Measurements from ENCODE around the gene DHRS11. TPM values are rescaled to one million over a fixed set of nuclear protein-coding genes. Genes with fewer than 3 reads are reported as not detected.

The DHRS11 gene
- total RNA-seq, 4 donors from 2014 or later = 9.0 to 11.1 (median 10.2) TPM

DNA sequence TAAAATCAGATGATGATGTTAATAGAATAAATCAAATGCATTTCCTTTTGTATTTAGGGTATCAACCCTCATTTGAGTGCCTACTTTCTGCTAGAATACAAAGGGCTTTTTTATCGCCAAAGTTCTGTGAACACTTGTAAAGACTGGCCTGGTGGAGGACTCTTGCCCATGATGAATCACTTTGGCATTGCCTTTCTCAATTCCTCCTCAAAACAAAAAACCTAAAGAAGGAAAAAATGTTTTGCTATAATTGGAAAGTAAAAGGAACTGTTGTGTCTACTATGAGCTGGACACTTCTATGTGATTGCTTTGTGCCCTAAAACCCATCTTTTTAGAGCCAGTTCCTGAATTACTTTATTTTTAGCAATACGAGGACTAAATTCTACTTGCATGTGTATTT is 13.0 kb upstream of the DHRS11 start:
- Histone ChIP-seq H3K27me3 (no peaks in the 10 kb centered on the region), H3K4me3 (no peak overlapping the region), H3K27ac (no peak overlapping the region), H3K4me1 (peaks cover 0 to 22% (median 0%) of the 10 kb centered on the region in 3 donors), H3K36me3 (peaks cover 7 to 91% (median 43%) of the 10 kb centered on the region in 3 donors), H3K9me3 (no peaks in the 10 kb centered on the region)
- WGBS, 2 donors = 52 to 61% methylated on average over 2 of the region's 2 CpGs
- no peak for DNase-seq
- no peak for TF ChIP-seq POLR2A (IDR thresholded peaks at IDR 0.05)
- TF ChIP-seq, protein P1, sequence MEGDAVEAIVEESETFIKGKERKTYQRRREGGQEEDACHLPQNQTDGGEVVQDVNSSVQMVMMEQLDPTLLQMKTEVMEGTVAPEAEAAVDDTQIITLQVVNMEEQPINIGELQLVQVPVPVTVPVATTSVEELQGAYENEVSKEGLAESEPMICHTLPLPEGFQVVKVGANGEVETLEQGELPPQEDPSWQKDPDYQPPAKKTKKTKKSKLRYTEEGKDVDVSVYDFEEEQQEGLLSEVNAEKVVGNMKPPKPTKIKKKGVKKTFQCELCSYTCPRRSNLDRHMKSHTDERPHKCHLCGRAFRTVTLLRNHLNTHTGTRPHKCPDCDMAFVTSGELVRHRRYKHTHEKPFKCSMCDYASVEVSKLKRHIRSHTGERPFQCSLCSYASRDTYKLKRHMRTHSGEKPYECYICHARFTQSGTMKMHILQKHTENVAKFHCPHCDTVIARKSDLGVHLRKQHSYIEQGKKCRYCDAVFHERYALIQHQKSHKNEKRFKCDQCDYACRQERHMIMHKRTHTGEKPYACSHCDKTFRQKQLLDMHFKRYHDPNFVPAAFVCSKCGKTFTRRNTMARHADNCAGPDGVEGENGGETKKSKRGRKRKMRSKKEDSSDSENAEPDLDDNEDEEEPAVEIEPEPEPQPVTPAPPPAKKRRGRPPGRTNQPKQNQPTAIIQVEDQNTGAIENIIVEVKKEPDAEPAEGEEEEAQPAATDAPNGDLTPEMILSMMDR (IDR thresholded peaks at IDR 0.05) = no peak
- intact Hi-C loops (cut with DNase I) = no loop called here

DNA sequence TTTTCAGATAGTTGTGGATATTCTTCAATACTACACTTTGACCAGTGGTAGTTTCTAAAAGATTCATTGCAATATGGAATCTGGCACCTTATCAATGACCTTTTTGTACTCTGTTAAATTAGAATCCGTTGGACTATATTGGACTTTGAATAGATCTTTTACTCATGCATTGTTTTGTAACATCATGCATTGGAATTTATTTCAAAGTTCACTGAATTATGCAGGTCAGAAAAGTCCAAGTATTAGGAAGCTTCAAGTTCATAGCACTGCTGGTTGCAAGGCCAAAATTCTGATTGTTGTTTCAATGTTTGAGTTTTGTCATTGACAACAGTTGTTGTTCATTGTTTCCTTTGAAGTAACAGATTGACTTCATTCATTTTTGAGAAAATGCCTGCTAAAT is 7.9 kb upstream of the DHRS11 start:
- no peak overlapping the region for H3K27ac ChIP-seq
- H3K4me3 ChIP-seq = no peak overlapping the region
- peaks cover 22 to 100% (median 69%) of the 10 kb centered on the region in 3 donors for H3K36me3 ChIP-seq
- no peaks in the 10 kb centered on the region for H3K27me3 ChIP-seq
- no peak for TF ChIP-seq POLR2A (IDR thresholded peaks at IDR 0.05)
- TF ChIP-seq, protein P1 (IDR thresholded peaks at IDR 0.05) = no peak
- no peaks in the 10 kb centered on the region for H3K9me3 ChIP-seq
- intact Hi-C loops (cut with DNase I) = no loop called here
- WGBS, 2 donors = 77 to 90% methylated on average over 1 of the region's 1 CpG
- peaks cover 0 to under 1% (median 0%) of the 10 kb centered on the region in 3 donors for H3K4me1 ChIP-seq
- no peak for DNase-seq

DNA sequence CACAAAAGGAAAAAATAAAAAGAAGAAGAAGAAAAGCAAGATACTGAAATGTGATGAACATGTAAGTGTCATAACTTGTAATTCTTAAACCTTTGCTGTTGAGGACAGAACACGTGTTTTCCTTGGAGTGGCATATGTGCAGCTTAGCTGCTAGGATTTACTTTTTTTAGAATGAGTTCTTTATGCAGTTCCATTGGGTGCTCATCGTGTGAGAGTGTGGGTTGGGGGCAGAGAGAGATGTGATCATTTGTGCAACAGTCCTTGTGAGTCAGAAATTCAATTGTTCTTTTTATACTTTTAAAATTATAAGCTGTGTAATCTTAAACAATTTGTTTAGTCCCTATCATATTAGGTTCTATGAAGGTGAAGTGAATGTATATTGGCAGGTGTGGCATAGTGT is 5.5 kb upstream of the DHRS11 start:
- Histone ChIP-seq H3K27me3 (no peaks in the 10 kb centered on the region), H3K27ac (no peak overlapping the region), H3K9me3 (no peaks in the 10 kb centered on the region), H3K36me3 (peaks cover 15 to 92% (median 50%) of the 10 kb centered on the region in 3 donors), H3K4me3 (no peak overlapping the region), H3K4me1 (peaks cover 0 to 4% (median 0%) of the 10 kb centered on the region in 3 donors)
- WGBS, 2 donors = 87 to 88% methylated on average over 2 of the region's 2 CpGs
- TF ChIP-seq POLR2A (IDR thresholded peaks at IDR 0.05) = no peak
- TF ChIP-seq, protein P1 (IDR thresholded peaks at IDR 0.05) = no peak
- intact Hi-C loops (cut with DNase I) = no loop called here
- no peak for DNase-seq

- intact Hi-C loops (cut with DNase I) = loop anchor here (5.0 kb wide), 1 partner anchor 43 kb away; no protein-coding TSS in a partner anchor
- TF ChIP-seq, protein P1 (IDR thresholded peaks at IDR 0.05) = no peak
- TF ChIP-seq POLR2A (IDR thresholded peaks at IDR 0.05) = no peak
- H3K4me1 ChIP-seq = peaks cover 10 to 36% (median 10%) of the 10 kb centered on the region in 3 donors
- no peaks in the 10 kb centered on the region for H3K9me3 ChIP-seq
- peaks cover 15 to 52% (median 24%) of the 10 kb centered on the region in 3 donors for H3K36me3 ChIP-seq
- H3K27ac ChIP-seq = no peak overlapping the region
- no peak for DNase-seq
- H3K27me3 ChIP-seq = no peaks in the 10 kb centered on the region
- no peak overlapping the region for H3K4me3 ChIP-seq
- 52 to 58% methylated on average over 2 of the region's 2 CpGs for WGBS, 2 donors
Measured at GRCh38 chr17:36590082-36590481, 1.6 kb upstream of the DHRS11 start.

- WGBS, 2 donors = no CpG with 5 or more reads among the region's 20 CpGs
- H3K27me3 ChIP-seq = no peaks in the 10 kb centered on the region
- peaks cover 10 to 36% (median 10%) of the 10 kb centered on the region in 3 donors for H3K4me1 ChIP-seq
- TF ChIP-seq, protein P1 (IDR thresholded peaks at IDR 0.05) = no peak
- TF ChIP-seq POLR2A (IDR thresholded peaks at IDR 0.05) = no peak
- no peaks in the 10 kb centered on the region for H3K9me3 ChIP-seq
- DNase-seq = no peak
- H3K27ac ChIP-seq = peak overlapping the region; percentile 80 to 90 (median 82)
- peaks cover 5 to 30% (median 8%) of the 10 kb centered on the region in 3 donors for H3K36me3 ChIP-seq
- peak overlapping the region; percentile 70 to 100 (median 86) for H3K4me3 ChIP-seq
- intact Hi-C loops (cut with DNase I) = loop anchor here (5.0 kb wide), 1 partner anchor 45 kb away; no protein-coding TSS in a partner anchor
Measured at GRCh38 chr17:36592316-36592715, 637 bp downstream of the DHRS11 start.

Data from esophagus squamous epithelium (tissue), 5 donors.